T-helper 2 cell treated with Interferon-gamma antibody and Interleukin-4, amounts not matched to agents 100 ng/mL and 5 ng/mL, for 36 hours (primary cell): ENCODE results near the gene SIRT2. TPM values are rescaled to one million over a fixed set of nuclear protein-coding genes. Genes with fewer than 3 reads are reported as not detected.

ENCODE experiments used
- intact Hi-C: fragments of 100-400 bp; cut with micrococcal nuclease; formaldehyde crosslinking; loops from one replicate; pipeline ENCODE4 v1.15.1; 2023
- total RNA-seq: library from RNA; stranded (reverse); gene quantifications from 2 replicates; pipeline ENCODE4 v1.2.3, GENCODE V29; 2022

SIRT2 gene
- total RNA-seq, 1 donor from 2014 or later, result 42.2 TPM

- intact Hi-C loops, result no loop called here
Measured at GRCh38 chr19:38848299-38849146, 50.9 kb downstream of the SIRT2 start.

- intact Hi-C loops, result no loop called here
Measured at GRCh38 chr19:38846097-38846496, 53.3 kb downstream of the SIRT2 start.

- intact Hi-C loops, result no loop called here
Measured at GRCh38 chr19:38845374-38846024, 53.9 kb downstream of the SIRT2 start.

GRCh38 chr19:38844093-38844686, 55.2 kb downstream of the SIRT2 start:
- intact Hi-C loops, result no loop called here

GRCh38 chr19:38843175-38843758, 56.2 kb downstream of the SIRT2 start:
- intact Hi-C loops, result no loop called here

- intact Hi-C loops, result loop anchor here (1.0 kb wide), 1 partner anchor 11 kb away; the partner anchor contains the start of gene ECH1
Measured at GRCh38 chr19:38842439-38843174, 56.8 kb downstream of the SIRT2 start.

GRCh38 chr19:38841787-38842438, 57.5 kb downstream of the SIRT2 start:
- intact Hi-C loops, result loop anchor here (1.0 kb wide), 1 partner anchor 11 kb away; the partner anchor contains the start of gene ECH1

- intact Hi-C loops, result no loop called here
Measured at GRCh38 chr19:38841180-38841766, 58.1 kb downstream of the SIRT2 start.

GRCh38 chr19:38840583-38840968, 58.8 kb downstream of the SIRT2 start:
- intact Hi-C loops, result no loop called here

GRCh38 chr19:38839816-38840582, 59.4 kb downstream of the SIRT2 start:
- intact Hi-C loops, result no loop called here

GRCh38 chr19:38838986-38839761, 60.2 kb downstream of the SIRT2 start:
- intact Hi-C loops, result no loop called here

- intact Hi-C loops, result no loop called here
Measured at GRCh38 chr19:38838208-38838985, 61.0 kb downstream of the SIRT2 start.

- intact Hi-C loops, result no loop called here
Measured at GRCh38 chr19:38837656-38838121, 61.7 kb downstream of the SIRT2 start.

- intact Hi-C loops, result no loop called here
Measured at GRCh38 chr19:38836983-38837626, 62.3 kb downstream of the SIRT2 start.

- intact Hi-C loops, result no loop called here
Measured at GRCh38 chr19:38836159-38836982, 63.0 kb downstream of the SIRT2 start.

- intact Hi-C loops, result no loop called here
Measured at GRCh38 chr19:38834590-38834989, 64.8 kb downstream of the SIRT2 start.
